GM06990 (cell line): ENCODE measurements around the gene NINJ1.

ENCODE experiments used
- DNase-seq: peaks from one replicate; pipeline ENCODE4 v3.0.0-alpha.2; 2011; ENCODE audit not compliant: insufficient read length; ENCODE audit errors: extremely low read depth
- H3K27me3 ChIP-seq: replicated peaks from 2 replicates; pipeline ENCODE4 v1.6.0; 2011; ENCODE audit warnings: low read length; ENCODE audit not compliant: control insufficient read depth, insufficient read depth
- H3K36me3 ChIP-seq: 2 replicates; pipeline ENCODE4 v1.5.1; 2011; ENCODE audit warnings: low read length; ENCODE audit not compliant: control insufficient read depth, insufficient read depth
- H3K4me3 ChIP-seq: replicated peaks from 2 replicates; pipeline ENCODE4 v1.5.1; 2011; ENCODE audit warnings: low read depth, mild to moderate bottlenecking, control low read depth, low read length
- TF ChIP-seq, protein P1 (sequence below): IDR thresholded peaks from 2 replicates; pipeline ENCODE4 v1.5.1; 2011; ENCODE audit warnings: low read length, control low read depth, mild to moderate bottlenecking, inconsistent platforms; ENCODE audit not compliant: insufficient read depth, poor library complexity, severe bottlenecking

The NINJ1 gene

DNA sequence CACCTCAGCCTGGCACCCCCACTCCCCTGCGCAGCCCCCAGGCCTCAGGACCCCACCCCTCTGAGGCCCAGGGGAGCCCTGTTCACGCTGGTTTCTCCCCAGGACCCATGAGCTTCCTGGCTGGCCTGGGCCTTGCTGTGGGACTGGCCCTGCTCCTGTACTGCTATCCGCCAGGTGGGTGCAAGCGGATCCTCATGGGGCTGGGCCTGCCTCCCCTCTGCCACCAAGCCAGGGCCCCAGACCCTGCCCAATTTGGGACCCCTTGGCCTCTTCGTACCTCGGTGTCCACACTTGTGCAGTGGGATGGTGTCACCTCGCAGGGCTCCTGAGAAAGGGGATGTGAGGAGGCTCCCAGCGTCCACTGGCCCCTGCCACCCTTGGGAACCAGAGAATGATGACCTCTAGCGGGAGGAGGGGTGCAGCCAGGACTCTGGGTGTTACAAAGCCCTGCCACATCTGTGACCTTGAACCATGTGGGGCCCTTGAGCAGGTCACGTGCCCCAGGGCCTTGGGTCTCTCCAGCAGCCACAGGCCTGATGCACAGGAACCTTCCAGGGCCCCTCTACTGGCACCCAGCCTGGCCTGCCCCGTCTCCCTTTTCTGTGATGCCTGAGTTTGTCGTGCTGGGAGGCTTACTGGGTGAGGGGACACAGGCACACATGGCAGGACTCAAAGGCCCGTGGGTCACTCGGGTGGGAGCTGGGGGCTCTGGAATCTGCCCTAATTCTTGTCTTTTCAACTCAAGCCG is 21.8 kb downstream of the NINJ1 start:
- H3K4me3 ChIP-seq, result no peak overlapping the region
- no peak for DNase-seq

DNA sequence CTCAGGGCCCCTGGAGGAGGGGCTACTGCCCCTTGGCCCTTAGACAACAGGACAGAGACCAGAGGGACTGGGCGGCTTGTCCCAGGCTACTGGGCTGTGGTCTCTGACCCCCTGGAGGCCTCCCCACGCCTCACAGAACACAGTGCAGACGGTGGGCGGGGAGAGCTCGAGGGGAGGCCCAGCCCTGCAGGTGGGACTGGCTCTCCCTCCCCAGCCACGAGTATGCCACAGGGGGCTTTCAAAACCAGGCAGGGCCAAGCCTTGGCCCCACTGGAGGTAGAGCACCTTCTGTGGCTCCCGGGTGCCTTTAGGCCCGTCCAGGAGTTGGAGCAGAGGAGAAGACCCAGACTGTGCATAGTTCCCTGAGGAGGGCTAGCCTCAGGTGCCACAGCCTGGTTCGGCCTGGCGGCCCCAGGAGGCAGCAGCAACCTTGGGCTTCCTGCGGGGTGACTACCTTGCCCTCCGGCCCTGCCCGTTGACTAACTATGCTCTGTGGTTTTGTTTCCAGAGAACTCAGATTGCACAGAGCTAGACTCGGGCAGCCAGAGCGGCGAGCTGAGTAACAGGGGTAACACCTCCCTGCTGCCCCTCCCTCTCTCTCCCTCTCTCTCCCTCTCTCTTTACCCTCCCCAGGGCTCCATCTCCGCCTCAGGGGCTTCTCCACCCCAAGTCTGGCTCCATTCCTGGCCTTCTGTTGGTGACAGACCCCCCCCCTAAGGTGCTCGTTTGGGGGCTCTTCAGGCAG is 22.5 kb downstream of the NINJ1 start:
- TF ChIP-seq, protein P1, sequence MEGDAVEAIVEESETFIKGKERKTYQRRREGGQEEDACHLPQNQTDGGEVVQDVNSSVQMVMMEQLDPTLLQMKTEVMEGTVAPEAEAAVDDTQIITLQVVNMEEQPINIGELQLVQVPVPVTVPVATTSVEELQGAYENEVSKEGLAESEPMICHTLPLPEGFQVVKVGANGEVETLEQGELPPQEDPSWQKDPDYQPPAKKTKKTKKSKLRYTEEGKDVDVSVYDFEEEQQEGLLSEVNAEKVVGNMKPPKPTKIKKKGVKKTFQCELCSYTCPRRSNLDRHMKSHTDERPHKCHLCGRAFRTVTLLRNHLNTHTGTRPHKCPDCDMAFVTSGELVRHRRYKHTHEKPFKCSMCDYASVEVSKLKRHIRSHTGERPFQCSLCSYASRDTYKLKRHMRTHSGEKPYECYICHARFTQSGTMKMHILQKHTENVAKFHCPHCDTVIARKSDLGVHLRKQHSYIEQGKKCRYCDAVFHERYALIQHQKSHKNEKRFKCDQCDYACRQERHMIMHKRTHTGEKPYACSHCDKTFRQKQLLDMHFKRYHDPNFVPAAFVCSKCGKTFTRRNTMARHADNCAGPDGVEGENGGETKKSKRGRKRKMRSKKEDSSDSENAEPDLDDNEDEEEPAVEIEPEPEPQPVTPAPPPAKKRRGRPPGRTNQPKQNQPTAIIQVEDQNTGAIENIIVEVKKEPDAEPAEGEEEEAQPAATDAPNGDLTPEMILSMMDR, result no peak

More for the DNA sequence above, 21.8 kb downstream of the NINJ1 start:
- no peaks in the 10 kb centered on the region for H3K27me3 ChIP-seq
- TF ChIP-seq, protein P1, result no peak
- H3K36me3 ChIP-seq, result peaks cover 2% of the 10 kb centered on the region; the same call in 1 of the 2 replicates

DNA sequence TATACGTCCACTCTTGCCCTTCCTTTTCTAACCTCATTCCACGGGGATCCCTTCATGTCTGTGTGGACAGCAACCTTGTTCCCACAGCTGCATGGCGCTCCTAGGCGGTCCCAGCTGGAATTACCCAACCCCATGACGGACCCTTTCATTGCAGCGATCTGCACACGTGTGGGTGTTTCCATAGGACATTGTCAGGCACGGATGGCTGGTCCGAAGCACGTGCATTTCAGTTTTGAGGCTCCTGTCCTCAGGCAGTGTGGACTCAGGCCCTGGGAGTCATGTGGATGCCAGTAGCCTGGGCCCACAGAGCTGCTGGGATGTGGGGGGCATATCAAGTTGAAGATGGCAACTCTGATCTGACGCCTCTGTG is 23.1 kb downstream of the NINJ1 start:
- TF ChIP-seq, protein P1, result no peak

More for the DNA sequence above, 22.5 kb downstream of the NINJ1 start:
- Histone ChIP-seq H3K27me3 (no peaks in the 10 kb centered on the region), H3K36me3 (peaks cover 2% of the 10 kb centered on the region; the same call in 1 of the 2 replicates), H3K4me3 (no peak overlapping the region)
- peak; percentile 12 for DNase-seq

DNA sequence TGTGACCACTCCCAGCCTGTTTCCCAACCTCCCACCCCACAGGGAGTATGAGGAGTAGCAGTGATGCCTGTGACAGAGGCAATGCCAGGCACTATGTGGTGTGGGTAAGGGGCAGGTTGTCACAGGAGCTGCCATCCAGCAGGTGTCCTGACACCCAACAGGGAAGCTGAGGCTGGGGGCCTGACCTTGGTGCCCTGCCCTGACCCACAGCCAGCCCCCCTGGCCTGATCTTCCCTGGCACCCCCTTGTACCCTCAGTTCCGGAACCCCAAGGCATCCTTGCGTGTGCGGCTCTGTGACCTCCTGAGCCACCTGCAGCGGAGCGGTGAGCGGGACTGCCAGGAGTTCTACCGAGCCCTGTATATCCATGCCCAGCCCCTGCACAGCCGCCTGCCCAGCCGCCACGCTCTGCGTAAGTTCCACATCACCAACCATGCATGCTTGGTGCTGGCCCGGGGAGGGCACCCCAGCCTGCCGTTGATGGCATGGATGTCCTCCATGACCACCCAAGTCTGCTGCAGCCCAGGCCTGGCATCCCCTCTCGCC is 23.7 kb downstream of the NINJ1 start:
- TF ChIP-seq, protein P1, result no peak

More for the DNA sequence above, 23.1 kb downstream of the NINJ1 start:
- H3K27me3 ChIP-seq, result no peaks in the 10 kb centered on the region
- peaks cover 2% of the 10 kb centered on the region; the same call in 1 of the 2 replicates for H3K36me3 ChIP-seq
- no peak for DNase-seq
- no peak overlapping the region for H3K4me3 ChIP-seq

DNA sequence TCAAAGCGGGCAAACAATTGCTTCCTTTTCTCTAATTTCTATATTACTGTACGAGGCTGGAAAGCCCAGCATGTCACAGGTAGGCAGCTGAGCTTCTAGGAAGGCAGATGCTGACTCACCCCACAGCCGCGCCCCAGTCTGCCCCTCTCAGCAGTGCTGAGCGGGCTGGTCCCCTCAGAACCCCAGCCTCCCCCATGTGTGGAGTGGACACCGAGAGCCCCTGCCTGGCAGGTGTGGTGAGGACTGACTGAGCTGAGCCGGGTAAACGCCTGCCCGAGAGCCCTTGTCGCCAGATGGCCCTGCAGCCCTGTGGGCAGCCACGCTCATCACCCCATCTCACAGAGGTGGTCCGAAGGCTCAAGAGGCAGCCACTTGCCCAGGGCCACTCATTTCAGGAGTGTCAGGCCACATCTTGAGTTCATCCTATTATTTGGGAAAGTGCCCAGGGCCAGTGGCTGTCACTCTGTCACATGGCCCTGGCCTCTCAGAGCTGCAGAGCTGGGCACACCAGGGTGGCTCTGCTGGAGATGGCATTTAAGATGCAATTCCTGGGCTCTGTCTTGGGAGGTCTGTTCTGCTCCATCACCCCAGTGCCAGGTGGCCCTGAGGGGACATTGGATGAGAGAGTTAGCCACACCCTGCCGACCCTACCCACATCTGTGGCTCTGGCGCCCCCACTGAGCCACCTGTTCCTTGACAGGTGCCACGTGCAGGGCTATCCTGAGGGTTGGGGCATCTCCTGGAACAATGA is 25.6 kb downstream of the NINJ1 start:
- peak; percentile 34 for DNase-seq
- H3K4me3 ChIP-seq, result no peak overlapping the region
- no peaks in the 10 kb centered on the region for H3K27me3 ChIP-seq
- TF ChIP-seq, protein P1, result no peak
- H3K36me3 ChIP-seq, result peaks cover 2% of the 10 kb centered on the region; the same call in 1 of the 2 replicates

More for the DNA sequence above, 23.7 kb downstream of the NINJ1 start:
- Histone ChIP-seq H3K27me3 (no peaks in the 10 kb centered on the region), H3K4me3 (no peak overlapping the region), H3K36me3 (peaks cover 2% of the 10 kb centered on the region; the same call in 1 of the 2 replicates)
- DNase-seq, result peak; percentile 9
